ENCODE data around the gene GALK1. TPM values are rescaled to one million over a fixed set of nuclear protein-coding genes. Genes with fewer than 3 reads are reported as not detected.

GALK1 gene
- total RNA-seq, 4 donors from 2014 or later = 20.6 to 31.0 (median 28.9) TPM

- TF ChIP-seq, protein P1, sequence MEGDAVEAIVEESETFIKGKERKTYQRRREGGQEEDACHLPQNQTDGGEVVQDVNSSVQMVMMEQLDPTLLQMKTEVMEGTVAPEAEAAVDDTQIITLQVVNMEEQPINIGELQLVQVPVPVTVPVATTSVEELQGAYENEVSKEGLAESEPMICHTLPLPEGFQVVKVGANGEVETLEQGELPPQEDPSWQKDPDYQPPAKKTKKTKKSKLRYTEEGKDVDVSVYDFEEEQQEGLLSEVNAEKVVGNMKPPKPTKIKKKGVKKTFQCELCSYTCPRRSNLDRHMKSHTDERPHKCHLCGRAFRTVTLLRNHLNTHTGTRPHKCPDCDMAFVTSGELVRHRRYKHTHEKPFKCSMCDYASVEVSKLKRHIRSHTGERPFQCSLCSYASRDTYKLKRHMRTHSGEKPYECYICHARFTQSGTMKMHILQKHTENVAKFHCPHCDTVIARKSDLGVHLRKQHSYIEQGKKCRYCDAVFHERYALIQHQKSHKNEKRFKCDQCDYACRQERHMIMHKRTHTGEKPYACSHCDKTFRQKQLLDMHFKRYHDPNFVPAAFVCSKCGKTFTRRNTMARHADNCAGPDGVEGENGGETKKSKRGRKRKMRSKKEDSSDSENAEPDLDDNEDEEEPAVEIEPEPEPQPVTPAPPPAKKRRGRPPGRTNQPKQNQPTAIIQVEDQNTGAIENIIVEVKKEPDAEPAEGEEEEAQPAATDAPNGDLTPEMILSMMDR (IDR thresholded peaks at IDR 0.05) = no peak
- TF ChIP-seq POLR2A (IDR thresholded peaks at IDR 0.05) = no peak
- 30 to 49% methylated on average over 11 to 17 of the region's 18 CpGs for WGBS, 2 donors
- peak overlapping the region; percentile 4 for H3K4me3 ChIP-seq (ENCODE audit: low read depth, poor library complexity, severe bottlenecking)
- peak in 1 of 2 donors; percentile 91 for DNase-seq (ENCODE audit: low spot score in 2 of 2)
- intact Hi-C loops (cut with DNase I; ENCODE audit: low total_unique reads) = no loop called here
Observed at GRCh38 chr17:75723171-75723930, 41.6 kb downstream of the GALK1 start.

- intact Hi-C loops (cut with DNase I; ENCODE audit: low total_unique reads) = no loop called here
- peak overlapping the region; percentile 51 for H3K4me3 ChIP-seq (ENCODE audit: low read depth, poor library complexity, severe bottlenecking)
- TF ChIP-seq POLR2A (IDR thresholded peaks at IDR 0.05) = no peak
- no peak for DNase-seq (ENCODE audit: low spot score in 2 of 2)
- 59 to 63% methylated on average over 9 of the region's 9 CpGs for WGBS, 2 donors
Observed at GRCh38 chr17:75722542-75723095, 42.4 kb downstream of the GALK1 start.

DNA sequence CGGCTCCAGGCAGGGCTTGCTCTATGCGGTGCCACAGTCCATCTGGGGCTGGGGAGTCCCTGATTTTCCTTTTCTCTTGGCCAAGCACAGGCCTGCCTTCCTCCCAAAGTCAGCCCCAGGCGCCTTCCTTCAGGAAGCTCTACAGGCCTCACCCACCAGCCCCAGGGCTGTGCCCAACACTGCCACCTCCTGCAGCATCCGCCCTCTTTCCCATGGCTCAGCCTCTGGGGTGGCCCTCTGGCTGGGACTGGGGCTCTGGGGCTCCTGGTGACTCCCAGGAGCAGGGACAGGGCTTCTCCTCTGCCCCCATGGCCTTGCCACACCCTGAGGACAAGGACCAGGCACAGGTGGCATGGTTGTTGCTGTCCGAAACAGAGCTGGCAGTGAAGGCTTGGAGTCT lies 42.9 kb downstream of the GALK1 start:
- peak overlapping the region; percentile 51 for H3K4me3 ChIP-seq (ENCODE audit: low read depth, poor library complexity, severe bottlenecking)
- intact Hi-C loops (cut with DNase I; ENCODE audit: low total_unique reads) = no loop called here
- TF ChIP-seq, protein P1 (IDR thresholded peaks at IDR 0.05) = no peak
- no peak for TF ChIP-seq POLR2A (IDR thresholded peaks at IDR 0.05)
- 34 to 38% methylated on average over 5 of the region's 5 CpGs for WGBS, 2 donors
- DNase-seq (ENCODE audit: low spot score in 2 of 2) = no peak

DNA sequence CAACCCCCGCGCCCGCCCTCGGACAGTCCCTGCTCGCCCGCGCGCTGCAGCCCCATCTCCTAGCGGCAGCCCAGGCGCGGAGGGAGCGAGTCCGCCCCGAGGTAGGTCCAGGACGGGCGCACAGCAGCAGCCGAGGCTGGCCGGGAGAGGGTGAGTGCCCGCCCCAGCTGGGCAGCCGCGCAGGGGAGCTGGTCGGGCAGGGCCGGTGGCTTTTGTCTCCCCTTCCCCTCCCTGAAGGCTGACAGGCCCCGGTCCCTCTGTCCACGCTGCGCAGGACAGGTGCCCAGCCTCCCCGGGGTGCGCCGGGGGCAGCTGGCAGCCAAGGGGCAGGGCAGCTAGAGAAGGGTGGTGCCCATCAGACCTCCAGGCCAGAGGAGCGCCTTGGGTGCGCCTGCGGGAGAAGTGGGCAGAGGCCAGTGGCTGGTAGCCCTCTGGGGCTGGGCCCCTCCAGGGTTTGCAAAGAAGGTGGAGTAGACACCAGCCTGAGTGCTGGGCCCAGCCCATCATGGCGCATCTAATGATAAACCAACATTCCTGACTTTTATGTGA lies 43.5 kb downstream of the GALK1 start:
- DNase-seq (ENCODE audit: low spot score in 2 of 2) = no peak
- TF ChIP-seq, protein P1 (IDR thresholded peaks at IDR 0.05) = no peak
- no peak for TF ChIP-seq POLR2A (IDR thresholded peaks at IDR 0.05)
- intact Hi-C loops (cut with DNase I; ENCODE audit: low total_unique reads) = no loop called here
- 12 to 26% methylated on average over 13 to 21 of the region's 33 CpGs for WGBS, 2 donors
- H3K4me3 ChIP-seq (ENCODE audit: low read depth, poor library complexity, severe bottlenecking) = peak overlapping the region; percentile 51

DNA sequence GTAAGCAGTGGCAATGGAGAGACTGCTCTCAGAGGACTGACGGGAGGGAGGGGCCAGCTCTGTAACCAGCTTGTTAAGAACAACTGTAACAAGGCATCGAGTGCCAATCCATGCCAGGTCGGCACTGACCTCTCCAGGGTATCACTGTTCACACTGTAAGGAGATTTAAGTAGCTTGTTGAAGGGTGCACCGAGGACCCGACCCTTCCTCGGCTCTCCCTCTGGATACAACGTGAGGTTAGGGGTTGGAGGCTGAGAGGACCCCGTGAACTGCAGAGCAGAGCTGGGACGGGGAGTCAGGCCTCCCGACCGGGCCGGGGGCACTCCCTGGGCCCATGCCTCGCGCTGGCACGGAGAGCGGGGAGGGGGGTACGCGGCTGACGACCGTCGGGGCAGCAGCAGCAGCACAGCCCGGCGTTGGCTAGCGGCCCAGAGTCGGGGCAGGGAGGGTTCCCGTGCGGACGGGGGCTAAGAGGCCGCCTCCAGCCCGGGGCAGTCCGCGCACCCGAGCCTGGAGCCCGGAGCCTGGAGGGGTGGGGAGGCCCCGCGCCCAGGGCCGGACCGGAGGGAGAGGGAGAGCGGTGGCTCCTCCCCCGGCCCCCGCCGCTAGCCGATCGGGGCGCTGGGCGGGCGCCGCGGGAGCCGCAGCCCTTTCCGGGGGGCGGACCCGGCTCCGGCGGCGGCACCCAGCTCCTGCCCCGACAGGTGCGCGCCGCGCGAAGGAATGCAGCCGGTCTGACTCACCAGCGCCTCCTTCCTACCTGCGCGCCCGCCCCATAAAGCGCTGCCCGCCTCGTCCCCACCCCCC lies 44.1 kb downstream of the GALK1 start, which contains the start of gene ITGB4:
Gene ITGB4, plus strand, starts transcription at position 804 of the 807 bp plus-strand sequence. CDS start 3,245 bp downstream, outside the sequence.
- peak in 1 of 2 donors; percentile 93 for DNase-seq (ENCODE audit: low spot score in 2 of 2)
- WGBS, 2 donors = 1 to 4% methylated on average over 11 to 42 of the region's 70 CpGs
- TF ChIP-seq, protein P1 (IDR thresholded peaks at IDR 0.05) = no peak
- TF ChIP-seq POLR2A (IDR thresholded peaks at IDR 0.05) = no peak
- peak within 1 kb of the TSS; percentile 51 for H3K4me3 ChIP-seq (ENCODE audit: low read depth, poor library complexity, severe bottlenecking)
- intact Hi-C loops (cut with DNase I; ENCODE audit: low total_unique reads) = no loop called here

All from lower leg skin (tissue), 4 donors.